Medulla oblongata (tissue), 1 donor: ENCODE data around the gene FRAS1.

Experiments used
- DNase-seq: peaks from one replicate; pipeline ENCODE4 v3.0.0-alpha.2; 2015; ENCODE audit errors: extremely low spot score

FRAS1 gene

GRCh38 chr4:78362310-78362709, 305.2 kb downstream of the FRAS1 start:
- DNase-seq: no peak

GRCh38 chr4:78363031-78363570, 306.0 kb downstream of the FRAS1 start:
- no peak for DNase-seq

GRCh38 chr4:78369679-78370078, 312.6 kb downstream of the FRAS1 start:
- no peak for DNase-seq

GRCh38 chr4:78370631-78371372, 313.7 kb downstream of the FRAS1 start:
- DNase-seq: no peak

GRCh38 chr4:78372355-78372988, 315.3 kb downstream of the FRAS1 start:
- DNase-seq: no peak

- no peak for DNase-seq
These were observed 320.4 kb downstream of the FRAS1 start for GRCh38 chr4:78377555-78377954.

GRCh38 chr4:78379040-78379439, 321.9 kb downstream of the FRAS1 start:
- DNase-seq: no peak

- no peak for DNase-seq
These were observed 323.0 kb downstream of the FRAS1 start for GRCh38 chr4:78379991-78380729.

- no peak for DNase-seq
These were observed 329.6 kb downstream of the FRAS1 start for GRCh38 chr4:78386679-78387078.

GRCh38 chr4:78395642-78396041, 338.5 kb downstream of the FRAS1 start:
- DNase-seq: no peak

GRCh38 chr4:78396613-78397291, 339.6 kb downstream of the FRAS1 start:
- DNase-seq: no peak

- DNase-seq: no peak
These were observed 340.1 kb downstream of the FRAS1 start for GRCh38 chr4:78397292-78397630.

GRCh38 chr4:78409612-78410202, 352.6 kb downstream of the FRAS1 start:
- no peak for DNase-seq

- DNase-seq: no peak
These were observed 353.1 kb downstream of the FRAS1 start for GRCh38 chr4:78410225-78410624.

- DNase-seq: no peak
These were observed 353.6 kb downstream of the FRAS1 start for GRCh38 chr4:78410676-78411075.

- no peak for DNase-seq
These were observed 357.0 kb downstream of the FRAS1 start for GRCh38 chr4:78414116-78414515.

GRCh38 chr4:78417603-78418002, 360.5 kb downstream of the FRAS1 start:
- no peak for DNase-seq

GRCh38 chr4:78418406-78418805, 361.3 kb downstream of the FRAS1 start:
- no peak for DNase-seq

- no peak for DNase-seq
These were observed 366.7 kb downstream of the FRAS1 start for GRCh38 chr4:78423790-78424189.

- DNase-seq: no peak
These were observed 367.3 kb downstream of the FRAS1 start for GRCh38 chr4:78424461-78424860.

GRCh38 chr4:78426972-78427371, 369.8 kb downstream of the FRAS1 start:
- no peak for DNase-seq

GRCh38 chr4:78428996-78429395, 371.9 kb downstream of the FRAS1 start:
- no peak for DNase-seq
